ENCODE measurements around the gene B9D2.

B9D2 gene

GRCh38 chr19:41367848-41368301 is 3.9 kb upstream of the B9D2 start:
- no peak overlapping the region for H3K9ac ChIP-seq (ENCODE audit: low read depth, low read length)
- H3K4me3 ChIP-seq (ENCODE audit: low read depth in 1 of 2, low read length in 2 of 2), result no peak overlapping the region
- TF ChIP-seq CTCF (IDR thresholded peaks at IDR 0.05; ENCODE audit: borderline replicate concordance, extremely low read depth, low read length, poor library complexity, severe bottlenecking) (no peak), EZH2 (IDR thresholded peaks at IDR 0.05; ENCODE audit: borderline replicate concordance, low read depth, low read length, severe bottlenecking) (no peak)
- DNase-seq (no peak), ATAC-seq (ENCODE audit: insufficient read depth, low read depth) (no peak)
- H3K79me2 ChIP-seq (ENCODE audit: insufficient read depth, low read length), result peaks cover 28% of the 10 kb centered on the region
- H3K4me1 ChIP-seq (ENCODE audit: insufficient read depth, low read length), result peaks cover 18% of the 10 kb centered on the region
- H3K27ac ChIP-seq (ENCODE audit: low read length), result no peak overlapping the region
- H2AFZ ChIP-seq (ENCODE audit: low read depth, low read length), result no peak overlapping the region
- no peaks in the 10 kb centered on the region for H3K9me3 ChIP-seq (ENCODE audit: insufficient read depth, low read length, severe bottlenecking)
- no peaks in the 10 kb centered on the region for H4K20me1 ChIP-seq (ENCODE audit: insufficient read depth, low read length)
- H3K36me3 ChIP-seq (ENCODE audit: insufficient read depth, low read length), result no peaks in the 10 kb centered on the region; the same call in 1 of the 2 replicates
- H3K27me3 ChIP-seq (ENCODE audit: insufficient read depth, low read length, poor library complexity), result no peaks in the 10 kb centered on the region
- H3K4me2 ChIP-seq (ENCODE audit: insufficient read depth, low read length), result no peak overlapping the region

DNA sequence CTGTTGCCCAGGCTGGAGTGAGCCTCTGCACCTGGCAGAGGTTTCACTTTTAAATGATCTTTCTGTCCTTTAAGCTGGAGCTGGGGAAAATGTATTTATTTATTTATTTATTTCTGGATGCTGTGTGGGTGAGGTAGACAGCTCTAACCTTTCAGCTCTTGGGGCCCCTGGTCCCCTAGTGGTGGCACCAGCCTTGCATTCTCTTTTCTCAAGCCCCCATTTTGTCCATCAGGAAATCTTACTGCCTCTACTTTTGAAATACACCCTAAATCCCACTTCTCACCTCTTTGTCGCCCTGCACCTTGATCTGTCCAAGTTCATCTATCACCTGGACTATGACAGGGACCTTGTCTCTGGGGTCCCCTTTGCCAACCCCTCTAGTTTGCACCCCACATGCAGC is 2.1 kb upstream of the B9D2 start:
- H3K27ac ChIP-seq (ENCODE audit: low read length), result no peak overlapping the region
- H3K4me2 ChIP-seq (ENCODE audit: insufficient read depth, low read length), result no peak overlapping the region
- no peaks in the 10 kb centered on the region for H4K20me1 ChIP-seq (ENCODE audit: insufficient read depth, low read length)
- peaks cover 23% of the 10 kb centered on the region for H3K4me1 ChIP-seq (ENCODE audit: insufficient read depth, low read length)
- H2AFZ ChIP-seq (ENCODE audit: low read depth, low read length), result no peak overlapping the region
- H3K79me2 ChIP-seq (ENCODE audit: insufficient read depth, low read length), result peaks cover 34% of the 10 kb centered on the region
- H3K4me3 ChIP-seq (ENCODE audit: low read depth in 1 of 2, low read length in 2 of 2), result no peak overlapping the region
- H3K27me3 ChIP-seq (ENCODE audit: insufficient read depth, low read length, poor library complexity), result no peaks in the 10 kb centered on the region
- DNase-seq (no peak), ATAC-seq (ENCODE audit: insufficient read depth, low read depth) (no peak)
- peaks cover 3% of the 10 kb centered on the region for H3K36me3 ChIP-seq (ENCODE audit: insufficient read depth, low read length)
- TF ChIP-seq EZH2 (IDR thresholded peaks at IDR 0.05; ENCODE audit: borderline replicate concordance, low read depth, low read length, severe bottlenecking), result no peak
- peak; percentile 25 for TF ChIP-seq CTCF (IDR thresholded peaks at IDR 0.05; ENCODE audit: borderline replicate concordance, extremely low read depth, low read length, poor library complexity, severe bottlenecking)
- H3K9me3 ChIP-seq (ENCODE audit: insufficient read depth, low read length, severe bottlenecking), result no peaks in the 10 kb centered on the region
- no peak overlapping the region for H3K9ac ChIP-seq (ENCODE audit: low read depth, low read length)

DNA sequence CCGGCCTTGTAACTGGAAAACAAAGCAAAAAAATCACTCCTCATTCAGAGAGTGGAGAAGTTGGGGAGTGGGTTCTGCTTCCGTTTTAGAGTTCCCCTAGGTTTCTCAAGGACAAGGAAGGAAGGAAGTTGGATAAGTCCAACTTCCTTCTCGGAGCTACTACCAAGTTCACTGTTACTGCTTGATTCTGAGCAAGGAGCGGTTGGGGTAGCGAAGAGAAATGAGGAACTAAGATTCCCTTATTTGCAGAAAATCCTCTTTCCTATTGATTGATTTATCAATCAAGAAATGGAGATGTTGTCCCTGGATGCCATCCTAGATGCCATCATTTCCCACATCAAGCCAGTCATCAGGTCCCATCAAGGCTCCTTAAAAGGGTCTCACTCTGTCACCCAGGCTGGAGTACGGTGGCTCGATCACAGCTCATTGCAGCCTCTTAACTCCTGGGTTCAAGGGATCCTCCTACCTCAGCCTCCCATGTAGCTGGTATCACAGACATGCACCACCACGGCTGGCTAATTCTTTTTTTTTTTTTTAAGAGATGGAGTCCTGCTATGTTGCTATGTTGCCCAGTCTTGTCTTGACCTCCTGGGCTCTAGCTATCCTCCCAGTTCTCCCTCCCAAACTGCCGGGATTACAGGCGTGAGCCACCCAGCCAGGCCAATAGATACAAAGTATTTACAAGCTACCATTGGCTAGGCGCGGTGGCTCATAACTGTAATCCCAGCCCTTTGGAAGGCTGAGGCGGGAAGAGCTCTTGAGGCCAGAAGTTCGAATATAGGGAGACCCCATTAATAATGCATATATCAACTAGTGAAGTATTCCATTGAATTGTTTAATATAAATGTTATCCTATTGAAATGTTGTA is 809 bp upstream of the B9D2 start:
- Histone ChIP-seq H3K9me3 (ENCODE audit: insufficient read depth, low read length, severe bottlenecking) (no peaks in the 10 kb centered on the region), H3K27me3 (ENCODE audit: insufficient read depth, low read length, poor library complexity) (no peaks in the 10 kb centered on the region), H4K20me1 (ENCODE audit: insufficient read depth, low read length) (no peaks in the 10 kb centered on the region), H3K4me3 (ENCODE audit: low read depth in 1 of 2, low read length in 2 of 2) (peak overlapping the region; percentile 46 to 80), H3K36me3 (ENCODE audit: insufficient read depth, low read length) (peaks cover 6% of the 10 kb centered on the region), H2AFZ (ENCODE audit: low read depth, low read length) (peak overlapping the region; percentile 87), H3K79me2 (ENCODE audit: insufficient read depth, low read length) (peaks cover 35% of the 10 kb centered on the region), H3K27ac (ENCODE audit: low read length) (peak overlapping the region; percentile 99), H3K9ac (ENCODE audit: low read depth, low read length) (peak overlapping the region; percentile 81), H3K4me1 (ENCODE audit: insufficient read depth, low read length) (peaks cover 23% of the 10 kb centered on the region), H3K4me2 (ENCODE audit: insufficient read depth, low read length) (peak overlapping the region; percentile 94)
- no peak for TF ChIP-seq EZH2 (IDR thresholded peaks at IDR 0.05; ENCODE audit: borderline replicate concordance, low read depth, low read length, severe bottlenecking)
- no peak for TF ChIP-seq CTCF (IDR thresholded peaks at IDR 0.05; ENCODE audit: borderline replicate concordance, extremely low read depth, low read length, poor library complexity, severe bottlenecking)
- DNase-seq (no peak), ATAC-seq (ENCODE audit: insufficient read depth, low read depth) (no peak)
